Right ventricle myocardium inferior (tissue), 1 donor: ENCODE data around the gene RBM45. TPM values are rescaled to one million over a fixed set of nuclear protein-coding genes. Genes with fewer than 3 reads are reported as not detected.

Source experiments
- ATAC-seq: fragments of 200-7000 bp; cut with Tn5 transposase; one replicate; pipeline ENCODE4 v1.9.1; 2020; ENCODE audit warnings: mild to moderate bottlenecking, moderate library complexity
- DNase-seq: peaks from one replicate; pipeline ENCODE4 v3.0.0; 2021; ENCODE audit errors: missing footprints
- intact Hi-C: fragments of 100-400 bp; cut with DNase I; formaldehyde crosslinking; loops from one replicate; pipeline ENCODE4 v1.11.0; 2022
- total RNA-seq: library from RNA; stranded (reverse); fragmentation: NEBNext Ultra II Directional; extraction: Animal tissue kit (Norgen Biotek cat#: 25700); gene quantifications from one replicate; pipeline ENCODE4 v1.2.1, GENCODE V29; 2021
- donor health status: DM: no; HTN: yes; CAD: no; lungs with severe emphysema.

Gene RBM45
- total RNA-seq, 1 donor from 2014 or later = 5.6 TPM

- intact Hi-C loops = no loop called here
- no peak for DNase-seq
Observed at GRCh38 chr2:178101321-178102079, 10.7 kb upstream of the RBM45 start.

GRCh38 chr2:178105566-178105965 is 6.7 kb upstream of the RBM45 start:
- ATAC-seq (no peak), DNase-seq (no peak)

More at GRCh38 chr2:178101321-178102079, 10.7 kb upstream of the RBM45 start:
- ATAC-seq = no peak

GRCh38 chr2:178106053-178106452 is 6.2 kb upstream of the RBM45 start:
- intact Hi-C loops = no loop called here
- no peak for ATAC-seq

More at GRCh38 chr2:178105566-178105965, 6.7 kb upstream of the RBM45 start:
- intact Hi-C loops = no loop called here

GRCh38 chr2:178108176-178108575 is 4.1 kb upstream of the RBM45 start:
- no peak for DNase-seq
- intact Hi-C loops = no loop called here

More at GRCh38 chr2:178106053-178106452, 6.2 kb upstream of the RBM45 start:
- DNase-seq = no peak

GRCh38 chr2:178109813-178110212 is 2.4 kb upstream of the RBM45 start:
- intact Hi-C loops = loop anchor here (5.0 kb wide), 2 partner anchors 302 to 308 kb away; no protein-coding TSS in a partner anchor
- ATAC-seq (no peak), DNase-seq (no peak)

More at GRCh38 chr2:178108176-178108575, 4.1 kb upstream of the RBM45 start:
- ATAC-seq = no peak

GRCh38 chr2:178110681-178111080 is 1.6 kb upstream of the RBM45 start:
- no peak for ATAC-seq
- intact Hi-C loops = loop anchor here (5.0 kb wide), 2 partner anchors 302 to 308 kb away; no protein-coding TSS in a partner anchor
- no peak for DNase-seq

- intact Hi-C loops = loop anchor here (5.0 kb wide), 2 partner anchors 301 to 309 kb away; no protein-coding TSS in a partner anchor
- no peak for DNase-seq
- ATAC-seq = no peak
Observed at GRCh38 chr2:178111743-178112142, 494 bp upstream of the RBM45 start.

- intact Hi-C loops = loop anchor here (5.0 kb wide), 2 partner anchors 298 to 312 kb away; no protein-coding TSS in a partner anchor
- ATAC-seq = no peak
- no peak for DNase-seq
Observed at GRCh38 chr2:178114462-178114861, 2.2 kb downstream of the RBM45 start.

GRCh38 chr2:178115271-178115670 is 3.0 kb downstream of the RBM45 start:
- intact Hi-C loops = no loop called here
- no peak for ATAC-seq
- no peak for DNase-seq

- ATAC-seq (no peak), DNase-seq (no peak)
- intact Hi-C loops = no loop called here
Observed at GRCh38 chr2:178117725-178118124, 5.5 kb downstream of the RBM45 start.

- intact Hi-C loops = no loop called here
- no peak for DNase-seq
- no peak for ATAC-seq
Observed at GRCh38 chr2:178119179-178119922, 7.1 kb downstream of the RBM45 start.

GRCh38 chr2:178123163-178123562 is 10.9 kb downstream of the RBM45 start:
- intact Hi-C loops = no loop called here
- ATAC-seq (no peak), DNase-seq (no peak)

- ATAC-seq (no peak), DNase-seq (no peak)
- intact Hi-C loops = no loop called here
Observed at GRCh38 chr2:178125125-178125524, 12.9 kb downstream of the RBM45 start.

- no peak for DNase-seq
- intact Hi-C loops = no loop called here
- no peak for ATAC-seq
Observed at GRCh38 chr2:178125862-178126261, 13.6 kb downstream of the RBM45 start.

GRCh38 chr2:178128836-178129630 is 16.8 kb downstream of the RBM45 start:
- intact Hi-C loops = no loop called here
- no peak for DNase-seq
- no peak for ATAC-seq

- DNase-seq = no peak
- intact Hi-C loops = no loop called here
- ATAC-seq = no peak
Observed at GRCh38 chr2:178136321-178137025, 24.2 kb downstream of the RBM45 start.

GRCh38 chr2:178142274-178143065 is 30.2 kb downstream of the RBM45 start:
- ATAC-seq (no peak), DNase-seq (no peak)
- intact Hi-C loops = no loop called here

- DNase-seq (no peak), ATAC-seq (no peak)
- intact Hi-C loops = no loop called here
Observed at GRCh38 chr2:178143481-178143880, 31.2 kb downstream of the RBM45 start.
